ENCODE data around the gene HOXA3.

- no peak for TF ChIP-seq CTCF (IDR thresholded peaks at IDR 0.05)
- no peak for TF ChIP-seq KAT7 (CRISPR knock-in tag; IDR thresholded peaks at IDR 0.05; ENCODE audit: borderline replicate concordance)
- TF ChIP-seq TEAD4 (CRISPR knock-in tag; IDR thresholded peaks at IDR 0.05), result no peak
- TF ChIP-seq AR (CRISPR knock-in tag; IDR thresholded peaks at IDR 0.05), result no peak
- TF ChIP-seq NR3C1 (CRISPR knock-in tag; conservative IDR thresholded peaks at IDR 0.05; ENCODE audit: low read depth), result no peak
- no peak for TF ChIP-seq CREM (CRISPR knock-in tag; IDR thresholded peaks at IDR 0.05)
- no peak for TF ChIP-seq ZNF138 (CRISPR knock-in tag; conservative IDR thresholded peaks at IDR 0.05)
Measured at GRCh38 chr7:27179030-27179429, 26.6 kb upstream of the HOXA3 start.

Measured in WTC11 (cell line).